C4-2B (cell line): ENCODE measurements around the gene TFEB.

Source experiments
- CTCF ChIP-seq: fragments of 450-650 bp; conservative IDR thresholded peaks from 2 replicates; pipeline ENCODE4 v1.5.1; 2017; ENCODE audit warnings: mild to moderate bottlenecking
- ZFX ChIP-seq: fragments of 450-650 bp; IDR thresholded peaks from 2 replicates; pipeline ENCODE4 v1.6.1; 2017

- TF ChIP-seq CTCF, result no peak
- no peak for TF ChIP-seq ZFX
Measured at GRCh38 chr6:41691426-41692079, 43.9 kb downstream of the TFEB start.
